ENCODE data around the gene PRR14L. TPM values are rescaled to one million over a fixed set of nuclear protein-coding genes. Genes with fewer than 3 reads are reported as not detected.

Gene PRR14L
- total and polyA plus RNA-seq, 2 of the 13 experiments (the other 11 are each of a cell fraction or from before 2014, with no cell fraction given) = 6.6 to 16.5 TPM

DNA sequence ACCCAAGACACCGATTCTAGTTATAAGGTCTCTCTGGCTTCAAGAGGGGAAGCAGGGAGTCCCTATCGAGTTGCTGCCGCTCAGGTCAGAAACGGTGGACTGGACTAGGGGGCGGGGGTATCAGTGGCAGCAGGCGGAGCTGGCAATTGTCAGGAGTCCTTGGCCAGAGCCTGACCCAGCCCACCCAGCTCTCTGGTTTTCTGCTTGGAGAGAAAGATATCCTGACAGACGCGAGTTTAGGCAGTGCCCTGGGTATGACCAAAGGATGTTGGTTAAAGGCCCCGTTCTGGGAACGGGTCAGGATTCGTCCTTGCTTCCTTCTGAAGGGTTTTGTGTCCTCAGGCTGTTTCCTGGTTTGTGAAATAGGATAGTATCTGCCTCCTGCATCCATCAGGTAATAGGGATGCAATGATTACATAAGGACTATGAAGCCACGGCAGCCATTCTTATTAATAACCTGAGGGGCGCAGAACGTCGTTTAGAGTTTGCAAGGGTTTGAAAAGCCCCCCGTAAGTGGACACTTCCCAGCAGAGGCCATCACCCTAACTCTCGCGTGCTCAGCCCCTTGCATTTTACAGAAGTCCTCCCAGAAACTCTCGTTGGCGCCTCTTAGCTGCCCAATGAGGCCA, 3.2 kb upstream of the PRR14L start (continued):
- TF ChIP-seq EED (CRISPR knock-in tag; IDR thresholded peaks at IDR 0.05) (peak; percentile 85; the same call in 1 of the 2 replicates), POLR2A (IDR thresholded peaks at IDR 0.05; ENCODE audit: insufficient read depth in 1 of 2, low read depth in 2 of 2, low read length in 2 of 2) (peak in 1 of 2 experiments; percentile 53; a peak in 3 of 4 replicates), KLF6 (CRISPR knock-in tag; IDR thresholded peaks at IDR 0.05) (peak; percentile 50), KDM3A (CRISPR knock-in tag; IDR thresholded peaks at IDR 0.05; ENCODE audit: low read depth) (peak; percentile 21; the same call in 1 of the 2 replicates), TAF15 (IDR thresholded peaks at IDR 0.05; ENCODE audit: low read depth, low read length, poor library complexity, severe bottlenecking) (no peak), NR2F1 (CRISPR knock-in tag; IDR thresholded peaks at IDR 0.05) (0 out of 4 replicates have a peak, but pooled peaks of 1 of the 2 experiments have one; percentile 5), POLR2G (IDR thresholded peaks at IDR 0.05; ENCODE audit: low read depth, low read length) (peak; percentile 71), ZNF790 (CRISPR knock-in tag; IDR thresholded peaks at IDR 0.05; ENCODE audit: borderline replicate concordance) (0 out of 2 replicates have a peak, but pooled peaks have one; percentile 24), GATAD2A (CRISPR knock-in tag; IDR thresholded peaks at IDR 0.05) (no peak), ZNF383 (CRISPR knock-in tag; IDR thresholded peaks at IDR 0.05; ENCODE audit: borderline replicate concordance) (no peak), FOXC1 (CRISPR knock-in tag; IDR thresholded peaks at IDR 0.05; ENCODE audit: borderline replicate concordance) (no peak; the same call in 1 of the 2 replicates)
- TF ChIP-seq, protein P1, sequence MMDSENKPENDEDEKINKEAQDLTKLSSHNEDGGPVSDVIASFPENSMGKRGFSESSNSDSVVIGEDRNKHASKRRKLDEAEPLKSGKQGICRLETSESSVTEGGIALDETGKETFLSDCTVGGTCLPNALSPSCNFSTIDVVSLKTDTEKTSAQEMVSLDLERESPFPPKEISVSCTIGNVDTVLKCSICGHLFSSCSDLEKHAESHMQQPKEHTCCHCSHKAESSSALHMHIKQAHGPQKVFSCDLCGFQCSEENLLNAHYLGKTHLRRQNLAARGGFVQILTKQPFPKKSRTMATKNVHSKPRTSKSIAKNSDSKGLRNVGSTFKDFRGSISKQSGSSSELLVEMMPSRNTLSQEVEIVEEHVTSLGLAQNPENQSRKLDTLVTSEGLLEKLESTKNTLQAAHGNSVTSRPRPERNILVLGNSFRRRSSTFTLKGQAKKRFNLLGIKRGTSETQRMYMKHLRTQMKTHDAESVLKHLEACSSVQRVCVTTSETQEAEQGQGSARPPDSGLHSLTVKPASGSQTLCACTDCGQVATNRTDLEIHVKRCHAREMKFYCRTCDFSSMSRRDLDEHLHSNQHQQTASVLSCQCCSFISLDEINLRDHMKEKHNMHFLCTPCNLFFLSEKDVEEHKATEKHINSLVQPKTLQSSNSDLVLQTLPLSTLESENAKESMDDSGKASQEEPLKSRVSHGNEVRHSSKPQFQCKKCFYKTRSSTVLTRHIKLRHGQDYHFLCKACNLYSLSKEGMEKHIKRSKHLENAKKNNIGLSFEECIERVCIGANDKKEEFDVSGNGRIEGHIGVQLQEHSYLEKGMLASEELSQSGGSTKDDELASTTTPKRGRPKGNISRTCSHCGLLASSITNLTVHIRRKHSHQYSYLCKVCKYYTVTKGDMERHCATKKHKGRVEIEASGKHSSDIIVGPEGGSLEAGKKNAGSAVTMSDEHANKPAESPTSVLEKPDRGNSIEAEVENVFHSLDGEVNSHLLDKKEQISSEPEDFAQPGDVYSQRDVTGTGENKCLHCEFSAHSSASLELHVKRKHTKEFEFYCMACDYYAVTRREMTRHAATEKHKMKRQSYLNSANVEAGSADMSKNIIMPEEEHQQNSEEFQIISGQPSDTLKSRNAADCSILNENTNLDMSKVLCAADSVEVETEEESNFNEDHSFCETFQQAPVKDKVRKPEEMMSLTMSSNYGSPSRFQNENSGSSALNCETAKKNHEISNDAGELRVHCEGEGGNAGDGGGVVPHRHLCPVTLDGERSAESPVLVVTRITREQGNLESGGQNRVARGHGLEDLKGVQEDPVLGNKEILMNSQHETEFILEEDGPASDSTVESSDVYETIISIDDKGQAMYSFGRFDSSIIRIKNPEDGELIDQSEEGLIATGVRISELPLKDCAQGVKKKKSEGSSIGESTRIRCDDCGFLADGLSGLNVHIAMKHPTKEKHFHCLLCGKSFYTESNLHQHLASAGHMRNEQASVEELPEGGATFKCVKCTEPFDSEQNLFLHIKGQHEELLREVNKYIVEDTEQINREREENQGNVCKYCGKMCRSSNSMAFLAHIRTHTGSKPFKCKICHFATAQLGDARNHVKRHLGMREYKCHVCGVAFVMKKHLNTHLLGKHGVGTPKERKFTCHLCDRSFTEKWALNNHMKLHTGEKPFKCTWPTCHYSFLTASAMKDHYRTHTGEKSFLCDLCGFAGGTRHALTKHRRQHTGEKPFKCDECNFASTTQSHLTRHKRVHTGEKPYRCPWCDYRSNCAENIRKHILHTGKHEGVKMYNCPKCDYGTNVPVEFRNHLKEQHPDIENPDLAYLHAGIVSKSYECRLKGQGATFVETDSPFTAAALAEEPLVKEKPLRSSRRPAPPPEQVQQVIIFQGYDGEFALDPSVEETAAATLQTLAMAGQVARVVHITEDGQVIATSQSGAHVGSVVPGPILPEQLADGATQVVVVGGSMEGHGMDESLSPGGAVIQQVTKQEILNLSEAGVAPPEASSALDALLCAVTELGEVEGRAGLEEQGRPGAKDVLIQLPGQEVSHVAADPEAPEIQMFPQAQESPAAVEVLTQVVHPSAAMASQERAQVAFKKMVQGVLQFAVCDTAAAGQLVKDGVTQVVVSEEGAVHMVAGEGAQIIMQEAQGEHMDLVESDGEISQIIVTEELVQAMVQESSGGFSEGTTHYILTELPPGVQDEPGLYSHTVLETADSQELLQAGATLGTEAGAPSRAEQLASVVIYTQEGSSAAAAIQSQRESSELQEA (CRISPR knock-in tag; IDR thresholded peaks at IDR 0.05; ENCODE audit: not compliant biosample characterization) = no peak
- TF ChIP-seq, protein P2, sequence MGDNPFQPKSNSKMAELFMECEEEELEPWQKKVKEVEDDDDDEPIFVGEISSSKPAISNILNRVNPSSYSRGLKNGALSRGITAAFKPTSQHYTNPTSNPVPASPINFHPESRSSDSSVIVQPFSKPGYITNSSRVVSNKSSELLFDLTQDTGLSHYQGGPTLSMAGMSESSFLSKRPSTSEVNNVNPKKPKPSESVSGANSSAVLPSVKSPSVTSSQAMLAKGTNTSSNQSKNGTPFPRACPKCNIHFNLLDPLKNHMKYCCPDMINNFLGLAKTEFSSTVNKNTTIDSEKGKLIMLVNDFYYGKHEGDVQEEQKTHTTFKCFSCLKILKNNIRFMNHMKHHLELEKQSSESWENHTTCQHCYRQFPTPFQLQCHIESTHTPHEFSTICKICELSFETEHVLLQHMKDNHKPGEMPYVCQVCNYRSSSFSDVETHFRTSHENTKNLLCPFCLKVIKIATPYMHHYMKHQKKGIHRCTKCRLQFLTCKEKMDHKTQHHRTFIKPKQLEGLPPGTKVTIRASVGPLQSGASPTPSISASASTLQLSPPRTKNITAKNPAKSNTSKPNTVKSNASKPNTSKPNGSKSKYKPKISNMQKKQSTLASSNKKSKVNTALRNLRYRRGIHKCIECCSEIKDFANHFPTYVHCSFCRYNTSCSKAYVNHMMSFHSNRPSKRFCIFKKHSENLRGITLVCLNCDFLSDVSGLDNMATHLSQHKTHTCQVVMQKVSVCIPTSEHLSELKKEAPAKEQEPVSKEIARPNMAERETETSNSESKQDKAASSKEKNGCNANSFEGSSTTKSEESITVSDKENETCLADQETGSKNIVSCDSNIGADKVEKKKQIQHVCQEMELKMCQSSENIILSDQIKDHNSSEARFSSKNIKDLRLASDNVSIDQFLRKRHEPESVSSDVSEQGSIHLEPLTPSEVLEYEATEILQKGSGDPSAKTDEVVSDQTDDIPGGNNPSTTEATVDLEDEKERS (CRISPR knock-in tag; IDR thresholded peaks at IDR 0.05) = peak; percentile 64; the same call in 1 of the 2 replicates
- TF ChIP-seq, protein P3, sequence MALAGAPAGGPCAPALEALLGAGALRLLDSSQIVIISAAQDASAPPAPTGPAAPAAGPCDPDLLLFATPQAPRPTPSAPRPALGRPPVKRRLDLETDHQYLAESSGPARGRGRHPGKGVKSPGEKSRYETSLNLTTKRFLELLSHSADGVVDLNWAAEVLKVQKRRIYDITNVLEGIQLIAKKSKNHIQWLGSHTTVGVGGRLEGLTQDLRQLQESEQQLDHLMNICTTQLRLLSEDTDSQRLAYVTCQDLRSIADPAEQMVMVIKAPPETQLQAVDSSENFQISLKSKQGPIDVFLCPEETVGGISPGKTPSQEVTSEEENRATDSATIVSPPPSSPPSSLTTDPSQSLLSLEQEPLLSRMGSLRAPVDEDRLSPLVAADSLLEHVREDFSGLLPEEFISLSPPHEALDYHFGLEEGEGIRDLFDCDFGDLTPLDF (CRISPR knock-in tag; IDR thresholded peaks at IDR 0.05) = peak; percentile 8; the same call in 1 of the 2 replicates
- TF ChIP-seq, protein P4, sequence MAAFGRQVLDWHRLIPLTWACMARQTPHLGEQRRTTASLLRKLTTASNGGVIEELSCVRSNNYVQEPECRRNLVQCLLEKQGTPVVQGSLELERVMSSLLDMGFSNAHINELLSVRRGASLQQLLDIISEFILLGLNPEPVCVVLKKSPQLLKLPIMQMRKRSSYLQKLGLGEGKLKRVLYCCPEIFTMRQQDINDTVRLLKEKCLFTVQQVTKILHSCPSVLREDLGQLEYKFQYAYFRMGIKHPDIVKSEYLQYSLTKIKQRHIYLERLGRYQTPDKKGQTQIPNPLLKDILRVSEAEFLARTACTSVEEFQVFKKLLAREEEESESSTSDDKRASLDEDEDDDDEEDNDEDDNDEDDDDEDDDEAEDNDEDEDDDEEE (CRISPR knock-in tag; IDR thresholded peaks at IDR 0.05) = peak; percentile 94

Measured in HepG2 (cell line).